HEK293 (cell line): ENCODE results near the gene TMEM222.

Experiments used
- SP2 ChIP-seq: fragments of 450-650 bp; formaldehyde crosslinking; IDR thresholded peaks from 2 replicates; pipeline ENCODE4 v1.5.1; 2016; ENCODE audit warnings: missing biosample characterization, missing genetic modification characterization
- TRIM28 ChIP-seq: IDR thresholded peaks from 2 replicates; pipeline ENCODE4 v1.6.1; 2011; ENCODE audit warnings: low read length, control low read depth, borderline replicate concordance
- ZBTB7A ChIP-seq: fragments of 450-650 bp; formaldehyde crosslinking; IDR thresholded peaks from 2 replicates; pipeline ENCODE4 v1.5.1; 2016; ENCODE audit warnings: low read depth, missing biosample characterization, missing genetic modification characterization
- ZNF184 ChIP-seq: fragments of 450-650 bp; IDR thresholded peaks from 2 replicates; pipeline ENCODE4 v1.5.1; 2018; ENCODE audit warnings: missing biosample characterization, mild to moderate bottlenecking, missing genetic modification characterization
- ZNF221 ChIP-seq: fragments of 450-650 bp; formaldehyde crosslinking; IDR thresholded peaks from 2 replicates; pipeline ENCODE4 v1.5.1; 2017; ENCODE audit warnings: missing biosample characterization, missing genetic modification characterization, borderline replicate concordance
- ZNF626 ChIP-seq: fragments of 450-650 bp; sonication (Bioruptor Pico); formaldehyde crosslinking; IDR thresholded peaks from 2 replicates; pipeline ENCODE4 v1.5.1; 2018; ENCODE audit warnings: missing biosample characterization, missing genetic modification characterization, inconsistent platforms
- ZNF707 ChIP-seq: fragments of 450-650 bp; formaldehyde crosslinking; IDR thresholded peaks from 2 replicates; pipeline ENCODE4 v1.5.1; 2016; ENCODE audit warnings: missing biosample characterization, missing genetic modification characterization
- ZNF785 ChIP-seq: fragments of 450-650 bp; formaldehyde crosslinking; IDR thresholded peaks from 2 replicates; pipeline ENCODE4 v1.5.1; 2016; ENCODE audit warnings: missing biosample characterization, missing genetic modification characterization
- ZNF792 ChIP-seq: fragments of 450-650 bp; formaldehyde crosslinking; IDR thresholded peaks from 2 replicates; pipeline ENCODE4 v1.5.1; 2016; ENCODE audit warnings: missing biosample characterization, missing genetic modification characterization
- ZXDB ChIP-seq: fragments of 450-650 bp; formaldehyde crosslinking; IDR thresholded peaks from 2 replicates; pipeline ENCODE4 v1.5.1; 2016; ENCODE audit warnings: missing biosample characterization, missing genetic modification characterization
- TF ChIP-seq, protein P1 (sequence below): fragments of 450-650 bp; formaldehyde crosslinking; conservative IDR thresholded peaks from 2 replicates; pipeline ENCODE4 v1.5.1; 2016; ENCODE audit warnings: low read depth, missing biosample characterization, missing genetic modification characterization
- TF ChIP-seq, protein P2 (sequence below): fragments of 450-650 bp; formaldehyde crosslinking; IDR thresholded peaks from 2 replicates; pipeline ENCODE4 v1.5.1; 2016; ENCODE audit warnings: missing biosample characterization, missing genetic modification characterization
- TF ChIP-seq, protein P3 (sequence below): fragments of 450-650 bp; formaldehyde crosslinking; IDR thresholded peaks from 2 replicates; pipeline ENCODE4 v1.5.1; 2016; ENCODE audit warnings: missing biosample characterization, missing genetic modification characterization
- TF ChIP-seq, protein P4 (sequence below): fragments of 450-650 bp; formaldehyde crosslinking; IDR thresholded peaks from 2 replicates; pipeline ENCODE4 v1.5.1; 2016; ENCODE audit warnings: missing biosample characterization, missing genetic modification characterization

DNA sequence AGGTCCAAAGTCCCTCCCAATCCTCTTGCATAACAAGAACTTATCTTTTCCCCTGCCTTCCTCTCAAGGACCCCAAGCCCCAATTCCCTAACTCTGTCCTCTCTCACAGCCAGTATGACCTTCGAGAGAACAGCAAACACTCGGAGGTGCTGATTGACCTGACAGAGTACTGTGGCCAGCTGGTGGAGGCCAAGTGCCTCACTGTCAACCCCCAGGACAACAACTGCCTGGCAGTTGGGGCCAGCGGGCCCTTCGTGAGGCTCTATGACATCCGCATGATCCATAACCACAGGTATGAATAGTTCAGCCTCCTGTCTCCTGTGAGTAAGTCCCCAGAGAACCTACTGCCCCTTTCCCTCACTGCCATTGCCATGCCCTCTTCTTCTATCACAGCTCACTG, 29.9 kb upstream of the TMEM222 start:
- TF ChIP-seq, protein P1, sequence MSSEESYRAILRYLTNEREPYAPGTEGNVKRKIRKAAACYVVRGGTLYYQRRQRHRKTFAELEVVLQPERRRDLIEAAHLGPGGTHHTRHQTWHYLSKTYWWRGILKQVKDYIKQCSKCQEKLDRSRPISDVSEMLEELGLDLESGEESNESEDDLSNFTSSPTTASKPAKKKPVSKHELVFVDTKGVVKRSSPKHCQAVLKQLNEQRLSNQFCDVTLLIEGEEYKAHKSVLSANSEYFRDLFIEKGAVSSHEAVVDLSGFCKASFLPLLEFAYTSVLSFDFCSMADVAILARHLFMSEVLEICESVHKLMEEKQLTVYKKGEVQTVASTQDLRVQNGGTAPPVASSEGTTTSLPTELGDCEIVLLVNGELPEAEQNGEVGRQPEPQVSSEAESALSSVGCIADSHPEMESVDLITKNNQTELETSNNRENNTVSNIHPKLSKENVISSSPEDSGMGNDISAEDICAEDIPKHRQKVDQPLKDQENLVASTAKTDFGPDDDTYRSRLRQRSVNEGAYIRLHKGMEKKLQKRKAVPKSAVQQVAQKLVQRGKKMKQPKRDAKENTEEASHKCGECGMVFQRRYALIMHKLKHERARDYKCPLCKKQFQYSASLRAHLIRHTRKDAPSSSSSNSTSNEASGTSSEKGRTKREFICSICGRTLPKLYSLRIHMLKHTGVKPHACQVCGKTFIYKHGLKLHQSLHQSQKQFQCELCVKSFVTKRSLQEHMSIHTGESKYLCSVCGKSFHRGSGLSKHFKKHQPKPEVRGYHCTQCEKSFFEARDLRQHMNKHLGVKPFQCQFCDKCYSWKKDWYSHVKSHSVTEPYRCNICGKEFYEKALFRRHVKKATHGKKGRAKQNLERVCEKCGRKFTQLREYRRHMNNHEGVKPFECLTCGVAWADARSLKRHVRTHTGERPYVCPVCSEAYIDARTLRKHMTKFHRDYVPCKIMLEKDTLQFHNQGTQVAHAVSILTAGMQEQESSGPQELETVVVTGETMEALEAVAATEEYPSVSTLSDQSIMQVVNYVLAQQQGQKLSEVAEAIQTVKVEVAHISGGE (tag by site-specific recombination) = no peak
- TF ChIP-seq ZNF626 (no peak), TRIM28 (no peak), ZNF184 (tag by site-specific recombination) (no peak), ZBTB7A (tag by site-specific recombination) (no peak), ZNF792 (no peak), ZNF785 (tag by site-specific recombination) (no peak), ZNF221 (tag by site-specific recombination) (no peak), SP2 (tag by site-specific recombination) (no peak), ZXDB (tag by site-specific recombination) (no peak), ZNF707 (tag by site-specific recombination) (no peak)
- TF ChIP-seq, protein P2, sequence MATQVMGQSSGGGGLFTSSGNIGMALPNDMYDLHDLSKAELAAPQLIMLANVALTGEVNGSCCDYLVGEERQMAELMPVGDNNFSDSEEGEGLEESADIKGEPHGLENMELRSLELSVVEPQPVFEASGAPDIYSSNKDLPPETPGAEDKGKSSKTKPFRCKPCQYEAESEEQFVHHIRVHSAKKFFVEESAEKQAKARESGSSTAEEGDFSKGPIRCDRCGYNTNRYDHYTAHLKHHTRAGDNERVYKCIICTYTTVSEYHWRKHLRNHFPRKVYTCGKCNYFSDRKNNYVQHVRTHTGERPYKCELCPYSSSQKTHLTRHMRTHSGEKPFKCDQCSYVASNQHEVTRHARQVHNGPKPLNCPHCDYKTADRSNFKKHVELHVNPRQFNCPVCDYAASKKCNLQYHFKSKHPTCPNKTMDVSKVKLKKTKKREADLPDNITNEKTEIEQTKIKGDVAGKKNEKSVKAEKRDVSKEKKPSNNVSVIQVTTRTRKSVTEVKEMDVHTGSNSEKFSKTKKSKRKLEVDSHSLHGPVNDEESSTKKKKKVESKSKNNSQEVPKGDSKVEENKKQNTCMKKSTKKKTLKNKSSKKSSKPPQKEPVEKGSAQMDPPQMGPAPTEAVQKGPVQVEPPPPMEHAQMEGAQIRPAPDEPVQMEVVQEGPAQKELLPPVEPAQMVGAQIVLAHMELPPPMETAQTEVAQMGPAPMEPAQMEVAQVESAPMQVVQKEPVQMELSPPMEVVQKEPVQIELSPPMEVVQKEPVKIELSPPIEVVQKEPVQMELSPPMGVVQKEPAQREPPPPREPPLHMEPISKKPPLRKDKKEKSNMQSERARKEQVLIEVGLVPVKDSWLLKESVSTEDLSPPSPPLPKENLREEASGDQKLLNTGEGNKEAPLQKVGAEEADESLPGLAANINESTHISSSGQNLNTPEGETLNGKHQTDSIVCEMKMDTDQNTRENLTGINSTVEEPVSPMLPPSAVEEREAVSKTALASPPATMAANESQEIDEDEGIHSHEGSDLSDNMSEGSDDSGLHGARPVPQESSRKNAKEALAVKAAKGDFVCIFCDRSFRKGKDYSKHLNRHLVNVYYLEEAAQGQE (tag by site-specific recombination) = no peak
- TF ChIP-seq, protein P3, sequence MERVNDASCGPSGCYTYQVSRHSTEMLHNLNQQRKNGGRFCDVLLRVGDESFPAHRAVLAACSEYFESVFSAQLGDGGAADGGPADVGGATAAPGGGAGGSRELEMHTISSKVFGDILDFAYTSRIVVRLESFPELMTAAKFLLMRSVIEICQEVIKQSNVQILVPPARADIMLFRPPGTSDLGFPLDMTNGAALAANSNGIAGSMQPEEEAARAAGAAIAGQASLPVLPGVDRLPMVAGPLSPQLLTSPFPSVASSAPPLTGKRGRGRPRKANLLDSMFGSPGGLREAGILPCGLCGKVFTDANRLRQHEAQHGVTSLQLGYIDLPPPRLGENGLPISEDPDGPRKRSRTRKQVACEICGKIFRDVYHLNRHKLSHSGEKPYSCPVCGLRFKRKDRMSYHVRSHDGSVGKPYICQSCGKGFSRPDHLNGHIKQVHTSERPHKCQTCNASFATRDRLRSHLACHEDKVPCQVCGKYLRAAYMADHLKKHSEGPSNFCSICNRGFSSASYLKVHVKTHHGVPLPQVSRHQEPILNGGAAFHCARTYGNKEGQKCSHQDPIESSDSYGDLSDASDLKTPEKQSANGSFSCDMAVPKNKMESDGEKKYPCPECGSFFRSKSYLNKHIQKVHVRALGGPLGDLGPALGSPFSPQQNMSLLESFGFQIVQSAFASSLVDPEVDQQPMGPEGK = no peak
- TF ChIP-seq, protein P4, sequence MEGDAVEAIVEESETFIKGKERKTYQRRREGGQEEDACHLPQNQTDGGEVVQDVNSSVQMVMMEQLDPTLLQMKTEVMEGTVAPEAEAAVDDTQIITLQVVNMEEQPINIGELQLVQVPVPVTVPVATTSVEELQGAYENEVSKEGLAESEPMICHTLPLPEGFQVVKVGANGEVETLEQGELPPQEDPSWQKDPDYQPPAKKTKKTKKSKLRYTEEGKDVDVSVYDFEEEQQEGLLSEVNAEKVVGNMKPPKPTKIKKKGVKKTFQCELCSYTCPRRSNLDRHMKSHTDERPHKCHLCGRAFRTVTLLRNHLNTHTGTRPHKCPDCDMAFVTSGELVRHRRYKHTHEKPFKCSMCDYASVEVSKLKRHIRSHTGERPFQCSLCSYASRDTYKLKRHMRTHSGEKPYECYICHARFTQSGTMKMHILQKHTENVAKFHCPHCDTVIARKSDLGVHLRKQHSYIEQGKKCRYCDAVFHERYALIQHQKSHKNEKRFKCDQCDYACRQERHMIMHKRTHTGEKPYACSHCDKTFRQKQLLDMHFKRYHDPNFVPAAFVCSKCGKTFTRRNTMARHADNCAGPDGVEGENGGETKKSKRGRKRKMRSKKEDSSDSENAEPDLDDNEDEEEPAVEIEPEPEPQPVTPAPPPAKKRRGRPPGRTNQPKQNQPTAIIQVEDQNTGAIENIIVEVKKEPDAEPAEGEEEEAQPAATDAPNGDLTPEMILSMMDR = no peak
